Skin epidermis (tissue), 12 donors: Measurements from ENCODE around the gene STMN1.
A peak's percentile ranks its signal among the peaks of the same experiment; 100 is the strongest.
"Not testable (repeated sequence)": the region's sequence is repeated elsewhere in the genome, so short reads cannot be mapped to it uniquely, and the experiment has no call there.

Experiments used
- H3K27ac ChIP-seq, 21 experiments: fragments of 200-600 bp; sonication (generic) in 11 of 21; one replicate each; pipeline ENCODE4 v1.5.0; 2020; ENCODE audit warnings: mild to moderate bottlenecking in 3 of 21, inconsistent platforms in 2 of 21, moderate library complexity in 2 of 21
- H3K4me3 ChIP-seq, 7 experiments: fragments of 200-600 bp; sonication (generic) in 2 of 7; one replicate each; pipeline ENCODE4 v1.5.0; 2020; ENCODE audit warnings: inconsistent platforms in 2 of 7, mild to moderate bottlenecking in 2 of 7, moderate library complexity in 1 of 7

The STMN1 gene

DNA sequence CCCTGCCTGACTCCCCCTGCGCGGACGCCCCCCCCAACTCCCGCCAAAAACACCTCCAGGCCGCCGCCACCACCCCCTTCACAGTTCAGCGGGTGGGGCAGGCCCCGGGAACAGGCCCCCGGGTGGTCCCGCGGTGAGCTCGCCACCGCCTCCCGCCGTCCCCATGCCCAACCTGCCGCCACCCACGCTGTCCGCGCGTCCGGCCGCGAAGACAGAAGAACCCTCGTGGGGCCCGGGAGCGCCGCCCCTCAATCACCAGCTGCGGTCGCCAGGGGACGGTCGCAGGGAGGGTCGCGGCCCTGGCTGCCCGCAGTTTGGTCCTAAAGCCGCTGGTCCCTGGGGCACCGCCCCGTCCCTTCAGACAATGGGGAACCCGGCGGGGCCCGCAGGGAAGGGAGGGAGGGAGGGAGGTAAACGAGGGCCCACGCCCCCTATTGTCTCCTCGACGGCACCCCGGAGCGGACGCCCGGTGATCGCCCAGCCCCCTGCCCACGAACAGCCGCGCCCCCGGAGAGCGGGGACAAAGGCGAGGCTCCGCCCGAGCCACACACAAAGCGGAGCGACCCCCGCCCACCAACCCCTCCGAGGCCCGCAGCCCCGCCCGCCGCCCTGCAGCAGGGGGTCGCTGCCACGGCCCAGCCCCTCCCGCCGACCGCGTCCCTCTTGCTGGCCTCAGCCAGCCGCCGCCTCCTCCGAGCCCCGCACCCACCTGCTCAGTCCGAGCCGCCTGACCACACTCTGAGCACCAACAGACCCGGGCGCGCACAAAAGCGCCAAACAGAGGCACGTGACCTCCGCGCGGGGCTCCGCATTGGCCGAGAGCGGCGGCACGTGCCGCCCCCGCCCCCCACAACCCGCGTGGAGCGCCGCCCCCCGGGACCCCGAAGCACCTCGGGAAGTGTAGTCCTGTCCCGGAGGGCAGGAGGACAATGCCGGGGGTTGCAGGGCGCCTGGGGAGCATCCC is at the start of gene STMN1:
Gene STMN1, minus strand, starts transcription at position 740 of the 964 bp plus-strand sequence. CDS start 1,743 bp downstream, outside the sequence.
- peak within 1 kb of the TSS in 19 of 21 experiments; percentile 1 to 83 (median 57) for H3K27ac ChIP-seq

DNA sequence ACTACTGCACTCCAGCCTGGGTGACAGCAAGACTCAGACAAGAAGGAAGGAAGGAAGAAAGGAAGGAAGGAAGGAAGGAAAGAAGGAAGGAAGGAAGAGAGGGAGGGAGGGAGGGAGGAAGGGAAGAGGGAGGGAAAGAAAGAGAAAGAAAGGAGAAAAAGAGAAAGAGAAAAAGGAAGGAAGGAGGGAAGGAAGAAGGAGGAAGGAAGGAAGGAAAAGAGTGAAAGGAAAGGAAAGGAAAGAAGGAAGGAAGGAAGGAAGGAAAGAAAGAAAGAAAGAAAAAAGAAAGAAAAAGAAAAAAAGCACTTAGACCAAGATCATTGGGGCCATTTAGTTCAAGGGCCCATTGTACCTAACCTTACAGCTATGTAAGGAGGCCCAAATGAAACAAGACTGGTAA is 49.3 kb upstream of the STMN1 start:
- no peak overlapping the region for H3K4me3 ChIP-seq
- no peak overlapping the region for H3K27ac ChIP-seq

More for the DNA sequence above, at the start of gene STMN1:
- H3K4me3 ChIP-seq = peak within 1 kb of the TSS; percentile 47 to 83 (median 67)

DNA sequence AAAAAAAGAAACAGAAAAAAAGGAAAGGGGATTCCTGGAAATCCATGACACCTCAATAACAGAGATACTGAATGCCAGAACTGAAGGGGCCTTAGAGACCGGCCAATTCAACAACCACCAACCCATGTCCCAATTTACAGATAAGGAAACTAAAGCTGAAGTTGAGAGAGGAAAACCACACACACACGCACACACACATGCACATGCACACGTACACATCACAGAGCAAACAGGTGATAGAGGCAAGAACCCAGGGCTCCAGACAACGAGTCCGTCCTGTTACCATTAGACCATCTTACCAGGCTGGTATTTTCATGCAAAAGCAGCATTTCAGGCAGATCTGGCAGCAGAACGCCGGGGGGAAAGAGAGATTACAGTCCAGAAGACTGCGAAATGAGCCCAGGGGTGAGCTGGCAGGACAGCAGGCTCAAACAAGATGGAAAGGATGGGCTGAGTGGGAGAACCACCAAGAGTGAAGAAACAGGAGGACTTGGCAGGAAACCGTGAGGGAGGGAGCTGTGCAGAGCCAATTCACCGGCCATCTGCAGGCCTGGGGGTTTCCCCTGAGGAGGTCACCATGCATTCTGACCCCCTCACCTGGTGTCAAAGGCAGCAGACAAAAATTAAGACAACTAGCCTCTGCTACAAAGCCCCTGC is 48.2 kb upstream of the STMN1 start:
- Histone ChIP-seq H3K4me3 (no peak overlapping the region), H3K27ac (no peak overlapping the region)

DNA sequence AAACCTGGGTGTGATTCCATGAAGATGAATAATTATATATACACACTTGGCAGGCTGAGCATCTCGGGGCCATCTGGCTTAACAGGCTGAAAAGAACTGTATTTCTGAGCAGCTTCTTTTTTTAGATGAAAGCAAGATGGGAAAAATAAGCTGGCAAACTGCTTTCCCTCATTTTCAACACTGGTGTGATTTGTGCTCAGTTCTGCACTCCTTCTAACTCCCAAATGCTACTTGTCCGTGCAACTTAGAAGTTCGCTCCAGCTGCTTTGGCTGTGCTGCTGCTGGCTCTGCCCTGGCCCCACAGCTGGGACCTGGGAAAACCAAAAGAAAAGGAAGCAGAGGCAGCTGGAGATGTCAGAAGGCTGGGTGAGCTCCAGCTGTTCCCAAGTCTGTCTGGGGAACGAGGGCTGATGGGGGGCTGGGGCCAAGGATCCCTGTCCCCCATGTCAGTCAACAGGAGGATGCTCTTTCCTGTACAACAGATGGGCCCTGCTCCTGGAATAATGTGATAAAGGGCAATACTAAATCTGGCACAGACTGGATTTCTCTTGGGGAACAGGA is 46.7 kb upstream of the STMN1 start:
- peak overlapping the region in 1 of 21 experiments; percentile 3 for H3K27ac ChIP-seq

DNA sequence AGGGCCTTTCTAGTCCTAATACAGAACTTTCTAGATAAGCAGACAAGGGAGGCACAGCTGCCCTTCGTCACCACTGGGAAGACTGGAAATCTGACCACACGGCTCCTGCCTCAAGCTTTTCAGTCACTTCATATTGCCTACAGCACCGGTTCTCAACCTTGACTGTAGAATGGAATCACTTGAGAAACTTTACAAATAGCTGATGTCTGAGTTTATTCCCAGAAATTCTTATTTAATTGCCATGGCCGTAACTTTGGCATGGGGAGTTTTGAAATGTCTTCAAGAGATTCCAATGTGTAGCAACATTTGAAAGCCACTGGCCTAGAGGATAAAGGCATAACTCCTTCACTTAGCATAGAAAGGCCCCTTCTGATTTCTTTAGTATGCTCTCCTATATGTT is 42.4 kb upstream of the STMN1 start:
- Histone ChIP-seq H3K4me3 (no peak overlapping the region), H3K27ac (no peak overlapping the region)

More for the DNA sequence above, 46.7 kb upstream of the STMN1 start:
- H3K4me3 ChIP-seq = no peak overlapping the region

DNA sequence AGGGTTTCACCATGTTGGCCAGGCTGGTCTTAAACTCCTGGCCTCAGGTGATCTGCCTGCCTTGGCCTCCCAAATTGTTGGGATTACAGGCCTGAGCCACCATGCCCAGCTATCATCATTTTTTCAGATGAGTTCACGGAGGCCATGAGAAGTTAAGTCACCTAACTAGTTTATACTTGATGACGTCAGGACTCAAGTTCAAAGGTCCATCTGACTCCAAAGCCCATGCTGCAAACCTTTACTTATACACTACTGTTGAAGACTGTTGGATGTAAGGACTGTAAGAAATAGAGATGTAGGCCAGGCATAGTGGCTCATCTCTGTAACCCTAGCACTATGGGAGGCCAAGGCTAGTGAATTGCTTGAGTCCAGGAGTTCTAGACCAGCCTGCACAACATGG is 40.8 kb upstream of the STMN1 start:
- H3K27ac ChIP-seq = no peak overlapping the region

DNA sequence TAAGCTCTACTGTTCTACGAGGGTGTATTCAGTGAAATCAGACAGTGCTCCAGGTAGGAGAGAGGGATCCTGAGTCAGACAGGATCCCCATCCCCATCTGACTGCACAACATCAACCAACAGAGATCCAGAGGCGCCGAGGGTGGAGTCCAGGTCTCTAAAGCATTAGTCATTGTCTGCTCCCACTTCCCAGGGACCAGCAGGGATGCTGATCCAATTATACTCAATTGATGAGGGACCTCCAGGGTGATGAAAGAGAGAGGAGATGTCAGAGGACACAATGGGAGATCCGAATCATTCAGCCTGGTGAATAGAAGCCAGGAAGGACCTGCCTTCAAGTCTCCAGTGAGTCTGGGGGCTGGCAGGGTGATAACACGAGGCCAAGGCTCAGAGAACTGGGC is 39.5 kb upstream of the STMN1 start:
- no peak overlapping the region for H3K27ac ChIP-seq
- no peak overlapping the region for H3K4me3 ChIP-seq

More for the DNA sequence above, 40.8 kb upstream of the STMN1 start:
- no peak overlapping the region for H3K4me3 ChIP-seq

DNA sequence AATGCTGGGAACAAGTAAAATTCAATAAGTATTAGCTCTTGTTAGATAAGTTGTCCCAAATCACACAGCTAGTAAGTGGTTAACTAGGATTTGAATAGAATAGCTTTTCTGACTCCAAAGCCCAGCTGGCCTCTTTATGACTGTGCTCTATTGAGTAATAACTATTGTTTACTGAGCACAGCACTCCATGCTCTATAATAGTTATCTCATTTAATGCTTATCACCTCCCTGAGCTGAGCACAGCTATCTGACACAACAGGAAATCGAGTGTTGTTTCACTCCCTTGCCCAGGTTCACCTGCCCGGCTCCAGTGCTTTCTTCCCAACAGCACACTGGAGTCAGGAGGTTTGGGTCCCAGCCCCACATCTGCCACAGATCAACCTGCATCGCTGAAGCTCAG is 38.8 kb upstream of the STMN1 start:
- Histone ChIP-seq H3K4me3 (no peak overlapping the region), H3K27ac (no peak overlapping the region)

DNA sequence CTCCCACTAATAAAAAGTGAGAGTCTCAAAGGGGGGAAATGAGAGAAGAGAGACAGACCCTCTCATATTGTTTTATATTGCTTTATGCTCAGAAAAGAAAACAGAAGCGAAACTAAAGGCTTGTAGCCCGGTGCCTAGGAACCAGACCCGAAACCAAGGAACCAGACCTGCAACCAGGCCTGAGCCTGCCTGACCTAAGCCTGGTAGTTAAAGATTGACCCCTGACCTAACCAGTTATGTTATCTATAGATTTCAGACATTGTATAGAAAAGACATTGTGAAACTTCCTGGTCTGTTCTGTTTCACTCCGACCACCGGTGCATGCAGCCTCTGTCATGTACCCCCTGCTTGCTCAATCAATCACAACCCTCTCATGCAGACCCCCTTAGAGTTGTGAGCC is 37.3 kb upstream of the STMN1 start:
- not testable (repeated sequence) for H3K27ac ChIP-seq, H3K4me3 ChIP-seq

DNA sequence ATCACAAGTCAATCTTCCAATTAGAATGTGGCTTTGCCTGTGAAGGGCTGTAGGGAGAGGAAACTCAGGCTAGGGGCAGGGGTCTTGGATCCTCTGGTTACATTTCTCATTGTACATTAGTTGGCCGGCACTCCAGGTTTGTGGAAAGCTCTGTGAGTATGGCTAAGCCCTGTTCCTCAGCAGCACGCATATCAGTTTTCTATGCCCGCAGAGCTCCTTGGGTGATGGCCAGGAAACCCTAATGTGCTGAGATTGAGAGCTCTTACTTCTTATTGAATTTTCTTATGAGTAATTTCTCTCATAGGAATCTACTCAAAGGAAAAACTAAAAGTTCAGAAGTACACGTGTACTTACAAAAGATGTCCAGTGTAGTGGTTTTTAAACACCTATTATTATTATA is 30.7 kb upstream of the STMN1 start:
- Histone ChIP-seq H3K27ac (no peak overlapping the region), H3K4me3 (no peak overlapping the region)

DNA sequence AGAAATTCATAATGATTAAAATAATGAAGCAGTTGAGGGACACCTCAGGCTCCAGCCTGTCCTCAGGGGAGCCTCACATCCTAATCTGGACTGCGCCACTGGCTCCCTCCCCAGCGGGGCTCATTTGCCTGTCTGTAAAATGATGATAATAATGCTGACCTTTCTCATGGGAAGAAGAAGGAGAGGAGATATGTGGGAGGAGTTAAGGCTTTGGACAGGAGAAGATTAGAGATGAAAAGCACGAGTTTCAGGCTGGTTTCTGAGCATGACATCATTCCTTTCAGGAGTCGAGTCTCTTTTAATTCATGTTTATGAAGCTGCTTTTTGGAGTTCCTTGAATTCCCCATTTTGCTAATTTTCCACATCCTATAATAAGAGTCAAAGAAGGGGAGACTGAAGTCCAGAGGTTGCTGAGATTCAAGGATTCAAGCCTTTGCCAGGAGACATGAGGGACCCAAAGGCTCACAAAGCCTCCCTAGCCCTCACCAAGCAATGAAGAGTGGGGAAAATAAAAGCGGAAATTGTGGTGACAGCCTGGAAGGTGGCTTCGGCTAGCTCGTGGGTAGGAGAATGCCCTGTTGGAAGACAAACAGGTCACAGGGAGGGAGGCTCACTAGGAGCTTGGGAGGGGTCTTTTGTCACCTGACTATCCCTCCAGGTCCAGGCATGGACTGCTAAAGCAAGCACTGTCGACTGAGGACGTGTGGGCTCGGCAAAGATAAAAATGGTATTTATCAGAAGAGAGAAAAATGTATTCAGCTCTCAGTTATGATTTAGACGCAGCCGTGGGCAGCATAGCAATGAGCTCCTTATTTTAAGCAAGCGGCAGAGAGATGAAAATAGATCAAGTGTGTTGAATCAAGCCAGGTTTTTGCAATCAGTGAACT is 27.5 kb upstream of the STMN1 start:
- Histone ChIP-seq H3K27ac (no peak overlapping the region), H3K4me3 (no peak overlapping the region)

DNA sequence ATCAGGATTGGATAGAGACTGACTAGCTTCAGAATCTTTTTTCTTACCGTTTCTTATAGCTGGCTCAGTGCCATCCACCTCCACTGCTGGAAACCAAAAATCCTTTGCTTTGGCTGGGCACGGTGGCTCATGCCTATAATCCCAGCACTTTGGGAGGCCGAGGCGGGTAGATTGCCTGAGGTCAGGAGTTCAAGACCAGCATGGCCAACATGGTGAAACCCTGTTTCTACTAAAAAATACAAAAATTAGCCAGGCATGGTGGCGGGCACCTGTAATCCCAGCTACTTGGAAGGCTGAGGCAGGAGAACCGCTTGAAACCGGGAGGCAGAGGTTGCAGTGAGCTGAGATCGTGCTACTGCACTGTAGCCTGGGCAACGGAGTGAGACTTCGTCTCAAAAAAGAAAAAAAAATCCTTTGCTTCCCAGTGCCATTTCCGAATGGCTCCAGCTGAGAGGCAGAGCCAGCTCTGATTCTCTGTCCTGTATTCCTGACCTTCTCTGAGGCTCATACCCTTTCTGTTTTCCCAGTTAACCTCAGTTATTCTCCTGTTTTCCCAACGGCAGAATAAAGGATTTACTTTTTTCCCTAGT is 26.7 kb upstream of the STMN1 start:
- not testable (repeated sequence) for H3K27ac ChIP-seq, H3K4me3 ChIP-seq

DNA sequence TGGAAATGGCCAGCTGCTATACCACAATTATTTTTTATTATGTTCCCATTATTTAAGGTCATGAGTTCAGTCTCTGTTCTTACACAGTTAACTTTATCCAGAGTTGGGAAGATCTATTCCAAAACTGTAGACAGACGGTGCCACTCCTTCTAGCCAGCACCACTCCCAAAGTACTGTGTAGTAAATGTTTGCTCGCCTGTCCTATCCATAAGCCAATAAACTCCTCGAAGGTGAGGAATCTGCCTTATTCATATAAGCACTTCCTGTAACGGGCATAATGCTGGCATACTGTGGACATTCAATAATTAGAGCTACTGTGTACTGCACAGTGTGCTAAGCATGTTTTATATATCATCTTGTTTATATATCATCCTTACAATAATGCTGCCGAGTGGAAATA is 26.1 kb upstream of the STMN1 start:
- H3K4me3 ChIP-seq = no peak overlapping the region
- no peak overlapping the region for H3K27ac ChIP-seq

DNA sequence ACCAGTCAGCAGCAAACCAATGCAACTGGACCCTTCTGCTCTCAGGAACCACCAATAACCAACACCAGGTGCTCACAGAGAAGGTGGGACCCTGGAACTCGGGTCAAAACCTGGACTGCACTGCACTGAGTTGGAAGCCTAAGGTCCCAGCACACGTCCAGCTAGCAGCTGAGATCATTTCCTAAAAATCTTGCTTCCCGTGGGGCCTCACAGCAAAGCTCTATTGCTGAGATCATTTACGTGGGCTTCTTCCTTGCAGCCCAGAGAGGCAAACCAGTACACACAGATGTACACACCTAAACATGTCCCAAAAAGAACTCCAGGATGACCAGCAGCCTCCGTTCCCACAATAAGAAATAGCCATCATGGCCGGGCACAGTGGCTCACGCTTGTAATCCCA is 22.8 kb upstream of the STMN1 start:
- H3K27ac ChIP-seq = no peak overlapping the region
- H3K4me3 ChIP-seq = no peak overlapping the region

DNA sequence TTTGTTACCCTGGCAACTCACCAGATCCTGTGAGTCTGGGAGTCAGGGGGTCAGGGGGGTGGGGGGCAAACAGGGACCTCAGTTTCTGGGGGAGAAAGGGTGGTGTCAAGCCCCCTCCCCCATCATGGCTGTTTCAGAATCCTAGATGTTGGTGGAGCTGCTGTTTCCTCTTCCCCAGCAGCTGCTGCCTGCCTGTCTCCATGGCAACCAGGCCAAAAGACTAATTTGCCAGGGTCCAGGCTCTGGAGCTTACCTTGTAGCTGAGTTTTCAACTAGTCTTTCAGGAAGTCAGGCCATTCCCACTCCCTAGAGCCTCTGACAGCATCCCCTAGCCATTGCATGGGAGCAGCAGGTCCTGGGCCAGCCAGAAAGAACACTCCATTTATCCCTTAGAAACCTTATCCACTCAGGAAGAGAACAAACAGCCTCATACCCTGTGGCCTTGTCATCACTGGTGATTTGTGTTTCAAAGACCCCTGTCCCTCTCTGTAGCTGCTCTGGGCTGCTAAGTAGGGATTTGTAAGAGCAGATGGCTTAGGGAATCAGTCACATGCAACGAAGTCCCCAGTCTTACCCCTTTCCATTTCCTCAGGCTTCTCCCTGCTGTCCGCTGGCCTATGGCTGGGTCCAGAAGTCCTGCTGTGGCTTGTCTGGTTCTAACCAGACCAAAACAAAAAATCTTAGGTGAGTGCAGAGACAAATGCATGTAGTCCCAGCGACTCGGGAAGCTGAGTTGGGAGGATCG is 21.5 kb upstream of the STMN1 start:
- Histone ChIP-seq H3K4me3 (no peak overlapping the region), H3K27ac (no peak overlapping the region)

DNA sequence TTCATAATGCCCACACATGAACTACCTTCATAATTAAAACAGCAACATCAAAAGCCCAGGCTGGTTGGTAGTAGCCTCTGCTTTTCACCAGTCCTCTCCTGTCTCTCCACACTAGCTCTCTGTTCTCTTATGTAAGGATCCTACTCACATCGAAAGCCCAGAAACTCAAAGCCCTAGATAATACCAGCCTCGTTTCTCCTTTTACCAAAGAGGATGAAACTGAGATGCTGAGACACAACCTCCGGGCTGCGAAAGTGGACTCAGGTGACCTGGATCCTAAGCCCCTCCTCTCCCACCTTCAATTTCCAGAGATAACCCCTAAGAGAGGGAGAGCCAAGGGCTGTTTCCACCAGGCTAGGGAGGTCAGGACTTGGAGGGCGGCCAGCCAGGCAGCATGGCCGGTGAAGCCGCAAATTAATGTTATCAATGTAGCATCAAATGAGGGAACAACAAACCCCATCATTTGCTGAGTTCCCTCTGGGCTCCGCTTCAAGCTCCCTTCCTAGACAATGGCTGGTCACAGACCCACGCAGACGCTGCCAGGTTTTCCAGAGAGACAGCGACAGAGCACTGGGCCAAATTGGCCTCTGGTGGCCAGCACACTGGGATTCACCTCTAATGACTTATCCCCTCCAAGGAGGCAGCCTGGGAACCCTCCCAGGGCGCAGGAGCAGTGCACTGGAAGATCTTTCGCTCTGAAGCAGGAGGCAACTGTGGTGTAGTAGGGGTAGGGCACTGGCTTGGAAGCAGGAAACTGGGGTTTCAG is 20.7 kb upstream of the STMN1 start:
- Histone ChIP-seq H3K4me3 (no peak overlapping the region), H3K27ac (no peak overlapping the region)

DNA sequence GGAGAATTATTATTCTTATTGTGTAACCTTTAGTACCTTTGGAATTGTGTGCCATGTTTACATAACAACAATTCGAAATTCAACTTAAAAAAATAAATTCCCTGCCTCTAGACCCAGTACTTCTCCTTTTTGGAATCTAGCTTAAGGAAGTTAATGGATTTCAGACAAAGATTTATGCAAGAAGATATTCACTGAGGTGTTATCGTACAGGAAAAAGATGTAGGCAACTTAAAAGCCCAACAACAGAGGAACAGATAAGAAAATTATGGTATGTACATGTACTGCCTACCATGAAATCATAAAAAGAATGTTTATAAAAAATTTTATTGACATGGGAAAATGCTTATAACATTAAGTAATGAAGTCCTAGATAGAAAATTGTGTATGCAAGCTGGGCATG is 18.2 kb upstream of the STMN1 start:
- Histone ChIP-seq H3K27ac (no peak overlapping the region), H3K4me3 (no peak overlapping the region)
